ENCODE results near the gene PPM1F. TPM values are rescaled to one million over a fixed set of nuclear protein-coding genes. Genes with fewer than 3 reads are reported as not detected.
"Not testable (repeated sequence)": the region's sequence is repeated elsewhere in the genome, so short reads cannot be mapped to it uniquely, and the experiment has no call there.

The PPM1F gene
- total RNA-seq, 1 experiment from 2014 or later, result 21.1 TPM

- H4K5ac ChIP-seq (ENCODE audit: insufficient read length, low read depth, low read length); H3K36me3 Mint-ChIP-seq (ENCODE audit: insufficient read depth in 1 of 3, low read depth in 3 of 3); H3K4me1 ChIP-seq (ENCODE audit: insufficient read depth, low read length); H3K9me3 Mint-ChIP-seq; H3K9ac ChIP-seq (ENCODE audit: extremely low read depth, insufficient read length, low read length); H2BK120ac ChIP-seq (ENCODE audit: low read depth, low read length, poor library complexity, severe bottlenecking); DNase-seq; H4K8ac ChIP-seq (replicated peaks; ENCODE audit: insufficient read length, low read depth, low read length); H3K27ac ChIP-seq (ENCODE audit: insufficient read length, low read depth, low read length); H3K23me2 ChIP-seq (ENCODE audit: insufficient read length, low read depth, low read length, poor library complexity, severe bottlenecking); H4K20me1 ChIP-seq (ENCODE audit: control insufficient read depth, insufficient read depth, insufficient read length); H2AFZ ChIP-seq (ENCODE audit: low read length); H3K79me1 ChIP-seq (ENCODE audit: insufficient read depth, low read depth, low read length, poor library complexity, severe bottlenecking); H3K56ac ChIP-seq (ENCODE audit: insufficient read length, low read depth, low read length); H3K27me3 ChIP-seq (ENCODE audit: insufficient read depth, low read length); H3K27ac Mint-ChIP-seq; H3K4me3 Mint-ChIP-seq; H3K23ac ChIP-seq (ENCODE audit: insufficient read length, low read depth, low read length); H3K4me1 Mint-ChIP-seq; H3K4me2 ChIP-seq (ENCODE audit: insufficient read depth, insufficient read length, low read length); H4K91ac ChIP-seq (ENCODE audit: insufficient read length, low read depth, low read length); H2BK15ac ChIP-seq (ENCODE audit: low read depth, low read length); H2BK20ac ChIP-seq (ENCODE audit: low read depth, low read length, poor library complexity, severe bottlenecking); H2AK5ac ChIP-seq (ENCODE audit: insufficient read length, low read length); H3K9me3 ChIP-seq (ENCODE audit: control insufficient read depth, low read depth, low read length); H3K79me2 ChIP-seq (ENCODE audit: insufficient read depth, low read length); H2BK5ac ChIP-seq (ENCODE audit: insufficient read length, low read length); H3K14ac ChIP-seq (ENCODE audit: insufficient read depth, low read length); H3K18ac ChIP-seq (ENCODE audit: insufficient read length, low read depth, low read length); H3T11ph ChIP-seq (ENCODE audit: low read length); H2BK12ac ChIP-seq (ENCODE audit: insufficient read length, low read depth, low read length); H3K4ac ChIP-seq (ENCODE audit: low read depth, low read length): not testable (repeated sequence)
- H3K27me3 Mint-ChIP-seq (ENCODE audit: low read depth), result peaks cover 15% of the 10 kb centered on the region
- WGBS (ENCODE audit: extremely low coverage, insufficient read length, low lambda C conversion rate), result no CpG with 5 or more reads among the region's 7 CpGs
These were observed 69.8 kb downstream of the PPM1F start for GRCh38 chr22:21882754-21883333.

Measured in H9 (cell line).